OCI-LY3 (cell line): ENCODE data around the gene ACSS1.

Experiments
- H2AFZ ChIP-seq: fragments of 200-600, 300-600 bp; shearing (Covaris generic); 2 replicates; pipeline ENCODE4 v1.6.0; 2014; ENCODE audit warnings: antibody characterized with exemption, low read depth, low read length
- H3K27ac ChIP-seq: fragments of 200-600, 300-600 bp; sonication (generic); 2 replicates; pipeline ENCODE4 v1.5.1; 2014; ENCODE audit warnings: mild to moderate bottlenecking, low read length, moderate library complexity, mixed read lengths
- H3K27me3 ChIP-seq: fragments of 200-600, 300-600 bp; sonication (generic); 2 replicates; pipeline ENCODE4 v1.6.1; 2014; ENCODE audit warnings: low read depth, low read length, mixed read lengths
- H3K36me3 ChIP-seq: fragments of 200-600, 300-600 bp; sonication (generic); replicated peaks from 2 replicates; pipeline ENCODE3; 2014; ENCODE audit warnings: low read depth, low read length, mixed read lengths
- H3K4me1 ChIP-seq: fragments of 300-600, 200-600 bp; sonication (generic); 2 replicates; pipeline ENCODE4 v1.6.1; 2014; ENCODE audit warnings: low read length, mixed read lengths
- H3K4me2 ChIP-seq: fragments of 200-600, 300-600 bp; sonication (generic); 2 replicates; pipeline ENCODE4 v1.6.1; 2014; ENCODE audit warnings: low read length, mixed read lengths
- H3K4me3 ChIP-seq: fragments of 300-600, 200-600 bp; sonication (generic); 2 replicates; pipeline ENCODE4 v1.5.1; 2014; ENCODE audit warnings: antibody characterized with exemption, mild to moderate bottlenecking, low read length, moderate library complexity
- H3K79me2 ChIP-seq: fragments of 300-600, 200-600 bp; shearing (Covaris generic); 2 replicates; pipeline ENCODE4 v1.6.1; 2014; ENCODE audit warnings: mild to moderate bottlenecking, low read length, mixed read lengths
- H3K9ac ChIP-seq: fragments of 300-600, 200-600 bp; shearing (Covaris generic); 2 replicates; pipeline ENCODE4 v1.6.0; 2014; ENCODE audit warnings: mild to moderate bottlenecking, low read length, moderate library complexity
- H3K9me3 ChIP-seq: fragments of 200-600, 300-600 bp; shearing (Covaris generic); 2 replicates; pipeline ENCODE4 v1.6.1; 2014; ENCODE audit warnings: low read length, mixed read lengths; ENCODE audit not compliant: insufficient read depth
- H4K20me1 ChIP-seq: fragments of 200-600, 300-600 bp; sonication (generic); 2 replicates; pipeline ENCODE4 v1.6.1; 2016; ENCODE audit warnings: low read length, mixed read lengths; ENCODE audit not compliant: insufficient read depth
- CTCF ChIP-seq: fragments of 200-600, 300-600 bp; sonication (generic); IDR thresholded peaks from 2 replicates; pipeline ENCODE4 v1.5.1; 2014; ENCODE audit warnings: antibody characterized with exemption, low read length, low read depth
- EZH2phosphoT487 ChIP-seq: fragments of 200-600 bp; shearing (Covaris generic); IDR thresholded peaks from 2 replicates; pipeline ENCODE4 v1.6.1; 2018; ENCODE audit warnings: antibody characterized with exemption, mixed run types, low read depth

ACSS1 gene

GRCh38 chr20:25072226-25072811, 14.4 kb upstream of the ACSS1 start:
- H3K79me2 ChIP-seq, result no peaks in the 10 kb centered on the region
- H3K27me3 ChIP-seq, result peaks cover 64% of the 10 kb centered on the region
- no peaks in the 10 kb centered on the region for H3K36me3 ChIP-seq
- H3K9ac ChIP-seq, result no peak overlapping the region
- no peak overlapping the region for H3K27ac ChIP-seq
- H3K9me3 ChIP-seq, result no peaks in the 10 kb centered on the region
- H3K4me2 ChIP-seq, result no peak overlapping the region
- TF ChIP-seq CTCF (no peak), EZH2phosphoT487 (no peak)
- no peak overlapping the region for H3K4me3 ChIP-seq
- H2AFZ ChIP-seq, result no peak overlapping the region
- H4K20me1 ChIP-seq, result no peaks in the 10 kb centered on the region
- H3K4me1 ChIP-seq, result 0 out of 2 replicates have a peak, but pooled peaks cover 2% of the 10 kb centered on the region

- TF ChIP-seq EZH2phosphoT487 (no peak), CTCF (no peak)
- Histone ChIP-seq H3K4me3 (no peak overlapping the region), H2AFZ (no peak overlapping the region), H3K36me3 (no peaks in the 10 kb centered on the region), H3K9me3 (no peaks in the 10 kb centered on the region), H3K79me2 (no peaks in the 10 kb centered on the region), H3K9ac (no peak overlapping the region), H4K20me1 (no peaks in the 10 kb centered on the region), H3K27me3 (peaks cover 64% of the 10 kb centered on the region), H3K4me2 (no peak overlapping the region), H3K4me1 (0 out of 2 replicates have a peak, but pooled peaks cover 2% of the 10 kb centered on the region), H3K27ac (no peak overlapping the region)
Measured at GRCh38 chr20:25071734-25072133, 13.8 kb upstream of the ACSS1 start.

GRCh38 chr20:25070821-25071473, 13.0 kb upstream of the ACSS1 start:
- no peaks in the 10 kb centered on the region for H3K79me2 ChIP-seq
- no peak overlapping the region for H3K27ac ChIP-seq
- no peak overlapping the region for H3K4me2 ChIP-seq
- H3K4me3 ChIP-seq, result no peak overlapping the region
- H3K9me3 ChIP-seq, result no peaks in the 10 kb centered on the region
- H4K20me1 ChIP-seq, result no peaks in the 10 kb centered on the region
- H3K36me3 ChIP-seq, result no peaks in the 10 kb centered on the region
- H3K4me1 ChIP-seq, result peaks cover 5% of the 10 kb centered on the region; the same call in 1 of the 2 replicates
- no peak for TF ChIP-seq CTCF
- H2AFZ ChIP-seq, result no peak overlapping the region
- H3K9ac ChIP-seq, result no peak overlapping the region
- H3K27me3 ChIP-seq, result peaks cover 64% of the 10 kb centered on the region

- Histone ChIP-seq H3K4me3 (no peak overlapping the region), H3K79me2 (no peaks in the 10 kb centered on the region), H3K27me3 (peaks cover 72% of the 10 kb centered on the region), H3K4me2 (no peak overlapping the region), H3K9me3 (no peaks in the 10 kb centered on the region), H4K20me1 (no peaks in the 10 kb centered on the region), H3K4me1 (peaks cover 14% of the 10 kb centered on the region), H3K9ac (no peak overlapping the region), H3K27ac (no peak overlapping the region), H2AFZ (no peak overlapping the region), H3K36me3 (no peaks in the 10 kb centered on the region)
- TF ChIP-seq CTCF (no peak), EZH2phosphoT487 (no peak)
Measured at GRCh38 chr20:25067102-25067987, 9.4 kb upstream of the ACSS1 start.
